ELF-1 (cell line): ENCODE measurements around the gene BID.
A peak's percentile ranks its signal among the peaks of the same experiment; 100 is the strongest.

Experiments used
- DNase-seq: peaks from one replicate; pipeline ENCODE4 v3.0.0-alpha.2; 2016; ENCODE audit warnings: low read depth, low spot score

The BID gene

GRCh38 chr22:17774206-17774925 lies at the start of gene BID:
BID (minus strand) TSS chr22:17774469; CDS start chr22:17750116, 24,353 bp downstream.
- DNase-seq: no peak

GRCh38 chr22:17823964-17824363 lies 49.7 kb upstream of the BID start:
- DNase-seq: no peak

GRCh38 chr22:17823226-17823625 lies 49.0 kb upstream of the BID start:
- DNase-seq: no peak

GRCh38 chr22:17822087-17822486 lies 47.8 kb upstream of the BID start:
- no peak for DNase-seq

- no peak for DNase-seq
These were observed 46.7 kb upstream of the BID start for GRCh38 chr22:17820879-17821439.

GRCh38 chr22:17818649-17819048 lies 44.4 kb upstream of the BID start:
- DNase-seq: no peak

- peak; percentile 77 for DNase-seq
These were observed 43.9 kb upstream of the BID start for GRCh38 chr22:17818180-17818579.

- no peak for DNase-seq
These were observed 43.3 kb upstream of the BID start for GRCh38 chr22:17817511-17818065.

- DNase-seq: no peak
These were observed 42.8 kb upstream of the BID start for GRCh38 chr22:17817079-17817478.

GRCh38 chr22:17816649-17817048 lies 42.4 kb upstream of the BID start:
- DNase-seq: no peak

GRCh38 chr22:17815703-17816254 lies 41.5 kb upstream of the BID start:
- no peak for DNase-seq

GRCh38 chr22:17814830-17815229 lies 40.6 kb upstream of the BID start:
- DNase-seq: no peak

- DNase-seq: no peak
These were observed 39.8 kb upstream of the BID start for GRCh38 chr22:17814084-17814483.

GRCh38 chr22:17811119-17811518 lies 36.9 kb upstream of the BID start:
- no peak for DNase-seq

GRCh38 chr22:17810570-17811116 lies 36.4 kb upstream of the BID start:
- DNase-seq: no peak

GRCh38 chr22:17808693-17809403 lies 34.6 kb upstream of the BID start:
- peak; percentile 87 for DNase-seq

- peak; percentile 95 for DNase-seq
These were observed 33.5 kb upstream of the BID start for GRCh38 chr22:17807578-17808410.

- no peak for DNase-seq
These were observed 32.8 kb upstream of the BID start for GRCh38 chr22:17807086-17807485.

GRCh38 chr22:17806437-17806836 lies 32.2 kb upstream of the BID start:
- no peak for DNase-seq

GRCh38 chr22:17804331-17805080 lies 30.2 kb upstream of the BID start:
- peak; percentile 79 for DNase-seq
